ENCODE data around the gene PDZD2.
A peak's percentile ranks its signal among the peaks of the same experiment; 100 is the strongest.

The PDZD2 gene

GRCh38 chr5:31664566-31664965 is 25.6 kb downstream of the PDZD2 start:
- Histone ChIP-seq H3K27ac (ENCODE audit: low read depth, low read length) (no peak overlapping the region), H4K20me1 (ENCODE audit: control insufficient read depth, insufficient read depth, low read depth, low read length) (no peaks in the 10 kb centered on the region), H3K27me3 (ENCODE audit: control insufficient read depth, low read length) (no peaks in the 10 kb centered on the region), H3K36me3 (ENCODE audit: control insufficient read depth, low read length) (no peaks in the 10 kb centered on the region), H3F3A (ENCODE audit: control insufficient read depth, insufficient read depth) (no peaks in the 10 kb centered on the region), H3K9me2 (replicated peaks; ENCODE audit: control insufficient read depth, low read length) (no peaks in the 10 kb centered on the region), H3K79me2 (ENCODE audit: control insufficient read depth, low read length) (no peaks in the 10 kb centered on the region), H3K4me3 (ENCODE audit: low read length) (no peak overlapping the region), H3K4me2 (ENCODE audit: low read length) (no peak overlapping the region), H3K9me3 (ENCODE audit: control insufficient read depth, insufficient read depth, low read length) (no peaks in the 10 kb centered on the region), H3K4me1 (ENCODE audit: control insufficient read depth, low read length) (no peaks in the 10 kb centered on the region)
- TF ChIP-seq CTCF (IDR thresholded peaks at IDR 0.05; ENCODE audit: low read depth, low read length, poor library complexity, severe bottlenecking), result peak; percentile 69
- no peak for TF ChIP-seq EZH2phosphoT487 (IDR thresholded peaks at IDR 0.05; ENCODE audit: borderline replicate concordance, low read length)

GRCh38 chr5:31671339-31671741 is 32.4 kb downstream of the PDZD2 start:
- H3K79me2 ChIP-seq (ENCODE audit: control insufficient read depth, low read length), result no peaks in the 10 kb centered on the region
- H3K4me1 ChIP-seq (ENCODE audit: control insufficient read depth, low read length), result no peaks in the 10 kb centered on the region
- H3K27me3 ChIP-seq (ENCODE audit: control insufficient read depth, low read length), result no peaks in the 10 kb centered on the region
- H3K9me3 ChIP-seq (ENCODE audit: control insufficient read depth, insufficient read depth, low read length), result no peaks in the 10 kb centered on the region
- no peak for TF ChIP-seq CTCF (IDR thresholded peaks at IDR 0.05; ENCODE audit: low read depth, low read length, poor library complexity, severe bottlenecking)
- TF ChIP-seq EZH2phosphoT487 (IDR thresholded peaks at IDR 0.05; ENCODE audit: borderline replicate concordance, low read length), result no peak
- no peak overlapping the region for H3K4me2 ChIP-seq (ENCODE audit: low read length)
- no peak overlapping the region for H3K4me3 ChIP-seq (ENCODE audit: low read length)
- no peaks in the 10 kb centered on the region for H4K20me1 ChIP-seq (ENCODE audit: control insufficient read depth, insufficient read depth, low read depth, low read length)
- H3K9me2 ChIP-seq (replicated peaks; ENCODE audit: control insufficient read depth, low read length), result no peaks in the 10 kb centered on the region
- no peaks in the 10 kb centered on the region for H3F3A ChIP-seq (ENCODE audit: control insufficient read depth, insufficient read depth)
- no peaks in the 10 kb centered on the region for H3K36me3 ChIP-seq (ENCODE audit: control insufficient read depth, low read length)
- H3K27ac ChIP-seq (ENCODE audit: low read depth, low read length), result no peak overlapping the region

GRCh38 chr5:31674371-31674951 is 35.5 kb downstream of the PDZD2 start:
- Histone ChIP-seq H3K4me1 (ENCODE audit: control insufficient read depth, low read length) (no peaks in the 10 kb centered on the region), H3K4me2 (ENCODE audit: low read length) (no peak overlapping the region), H3K27me3 (ENCODE audit: control insufficient read depth, low read length) (no peaks in the 10 kb centered on the region), H3K9me3 (ENCODE audit: control insufficient read depth, insufficient read depth, low read length) (no peaks in the 10 kb centered on the region), H3K36me3 (ENCODE audit: control insufficient read depth, low read length) (no peaks in the 10 kb centered on the region), H3K4me3 (ENCODE audit: low read length) (no peak overlapping the region), H3K27ac (ENCODE audit: low read depth, low read length) (no peak overlapping the region), H3K9me2 (replicated peaks; ENCODE audit: control insufficient read depth, low read length) (no peaks in the 10 kb centered on the region), H4K20me1 (ENCODE audit: control insufficient read depth, insufficient read depth, low read depth, low read length) (no peaks in the 10 kb centered on the region), H3F3A (ENCODE audit: control insufficient read depth, insufficient read depth) (no peaks in the 10 kb centered on the region), H3K79me2 (ENCODE audit: control insufficient read depth, low read length) (no peaks in the 10 kb centered on the region)
- no peak for TF ChIP-seq CTCF (IDR thresholded peaks at IDR 0.05; ENCODE audit: low read depth, low read length, poor library complexity, severe bottlenecking)
- no peak for TF ChIP-seq EZH2phosphoT487 (IDR thresholded peaks at IDR 0.05; ENCODE audit: borderline replicate concordance, low read length)

All from DOHH2 (cell line).